ENCODE results near the gene NMUR2.

The NMUR2 gene

GRCh38 chr5:152405145-152405544 lies at the start of gene NMUR2:
NMUR2 (minus strand) TSS chr5:152405279; CDS start chr5:152405113, 166 bp downstream.
- DNase-seq (ENCODE audit: low read depth), result no peak

GRCh38 chr5:152443935-152444334 lies 38.9 kb upstream of the NMUR2 start:
- DNase-seq (ENCODE audit: low read depth), result no peak

GRCh38 chr5:152439791-152440190 lies 34.7 kb upstream of the NMUR2 start:
- DNase-seq (ENCODE audit: low read depth), result no peak

- no peak for DNase-seq (ENCODE audit: low read depth)
Measured at GRCh38 chr5:152437866-152438265, 32.8 kb upstream of the NMUR2 start.

- DNase-seq (ENCODE audit: low read depth), result no peak
Measured at GRCh38 chr5:152427721-152428120, 22.6 kb upstream of the NMUR2 start.

GRCh38 chr5:152425083-152425482 lies 20.0 kb upstream of the NMUR2 start:
- no peak for DNase-seq (ENCODE audit: low read depth)

GRCh38 chr5:152424501-152424900 lies 19.4 kb upstream of the NMUR2 start:
- no peak for DNase-seq (ENCODE audit: low read depth)

GRCh38 chr5:152422081-152422480 lies 17.0 kb upstream of the NMUR2 start:
- DNase-seq (ENCODE audit: low read depth), result no peak

- no peak for DNase-seq (ENCODE audit: low read depth)
Measured at GRCh38 chr5:152412129-152412528, 7.0 kb upstream of the NMUR2 start.

GRCh38 chr5:152406082-152406481 lies 1.0 kb upstream of the NMUR2 start:
- no peak for DNase-seq (ENCODE audit: low read depth)

GRCh38 chr5:152404494-152404893 lies 585 bp downstream of the NMUR2 start:
- DNase-seq (ENCODE audit: low read depth), result no peak

GRCh38 chr5:152403046-152403445 lies 2.0 kb downstream of the NMUR2 start:
- DNase-seq (ENCODE audit: low read depth), result no peak

GRCh38 chr5:152400846-152401245 lies 4.2 kb downstream of the NMUR2 start:
- DNase-seq (ENCODE audit: low read depth), result no peak

- DNase-seq (ENCODE audit: low read depth), result no peak
Measured at GRCh38 chr5:152397581-152397980, 7.5 kb downstream of the NMUR2 start.

GRCh38 chr5:152393441-152393840 lies 11.6 kb downstream of the NMUR2 start:
- no peak for DNase-seq (ENCODE audit: low read depth)

- no peak for DNase-seq (ENCODE audit: low read depth)
Measured at GRCh38 chr5:152389208-152389849, 15.8 kb downstream of the NMUR2 start.

GRCh38 chr5:152388610-152389009 lies 16.5 kb downstream of the NMUR2 start:
- no peak for DNase-seq (ENCODE audit: low read depth)

- DNase-seq (ENCODE audit: low read depth), result no peak
Measured at GRCh38 chr5:152380415-152381123, 24.5 kb downstream of the NMUR2 start.

GRCh38 chr5:152379331-152379730 lies 25.7 kb downstream of the NMUR2 start:
- DNase-seq (ENCODE audit: low read depth), result no peak

GRCh38 chr5:152378730-152379129 lies 26.3 kb downstream of the NMUR2 start:
- DNase-seq (ENCODE audit: low read depth), result no peak

GRCh38 chr5:152376886-152377285 lies 28.2 kb downstream of the NMUR2 start:
- DNase-seq (ENCODE audit: low read depth), result no peak

GRCh38 chr5:152374711-152375275 lies 30.3 kb downstream of the NMUR2 start:
- no peak for DNase-seq (ENCODE audit: low read depth)

GRCh38 chr5:152372875-152373274 lies 32.2 kb downstream of the NMUR2 start:
- DNase-seq (ENCODE audit: low read depth), result no peak
